IPS-18a (cell line): ENCODE data around the gene PRDM16.

Source experiments
- H3K27ac ChIP-seq: one replicate; pipeline ENCODE4 v1.5.1; 2013; ENCODE audit warnings: low read length
- H3K27me3 ChIP-seq: one replicate; pipeline ENCODE4 v1.6.1; 2013; ENCODE audit warnings: mild to moderate bottlenecking, low read length; ENCODE audit not compliant: control insufficient read depth, insufficient read depth
- H3K36me3 ChIP-seq: one replicate; pipeline ENCODE4 v1.6.1; 2013; ENCODE audit warnings: low read depth, low read length; ENCODE audit not compliant: control insufficient read depth
- H3K4me1 ChIP-seq: one replicate; pipeline ENCODE4 v1.6.1; 2013; ENCODE audit warnings: low read depth, low read length; ENCODE audit not compliant: control insufficient read depth
- H3K4me3 ChIP-seq: one replicate; pipeline ENCODE4 v1.5.1; 2013; ENCODE audit warnings: low read length
- H3K9ac ChIP-seq: one replicate; pipeline ENCODE4 v1.6.1; 2013; ENCODE audit warnings: mild to moderate bottlenecking, low read length, moderate library complexity
- H3K9me3 ChIP-seq: one replicate; pipeline ENCODE4 v1.6.1; 2013; ENCODE audit warnings: low read depth, low read length; ENCODE audit not compliant: control insufficient read depth

PRDM16 gene

DNA sequence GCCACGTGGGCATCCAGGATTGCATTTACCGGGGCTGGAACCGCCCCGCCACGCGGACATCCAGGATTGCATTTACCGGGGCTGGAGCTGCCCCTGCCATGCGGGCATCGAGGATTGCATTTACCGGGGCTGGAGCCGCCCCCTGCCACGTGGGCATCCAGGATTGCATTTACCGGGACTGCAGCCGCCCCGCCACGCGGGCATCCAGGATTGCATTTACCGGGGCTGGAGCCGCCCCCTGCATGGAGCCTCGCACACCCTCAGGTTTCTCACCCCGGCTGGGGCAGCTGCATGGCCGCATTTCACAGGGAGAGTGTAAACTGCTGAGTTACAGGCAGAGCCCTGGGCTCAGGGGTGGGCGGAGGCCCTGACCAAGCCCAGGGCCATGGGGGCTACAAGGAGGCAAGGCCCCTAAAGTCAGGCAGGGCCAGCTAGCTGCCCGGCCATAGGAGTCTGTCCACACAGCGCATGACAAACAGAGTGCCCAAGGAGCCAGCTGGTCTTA is 218.7 kb downstream of the PRDM16 start:
- Histone ChIP-seq H3K4me1 (peaks cover 8% of the 10 kb centered on the region), H3K4me3 (no peak overlapping the region), H3K27ac (no peak overlapping the region), H3K27me3 (no peaks in the 10 kb centered on the region), H3K9me3 (no peaks in the 10 kb centered on the region), H3K9ac (no peak overlapping the region), H3K36me3 (no peaks in the 10 kb centered on the region)

DNA sequence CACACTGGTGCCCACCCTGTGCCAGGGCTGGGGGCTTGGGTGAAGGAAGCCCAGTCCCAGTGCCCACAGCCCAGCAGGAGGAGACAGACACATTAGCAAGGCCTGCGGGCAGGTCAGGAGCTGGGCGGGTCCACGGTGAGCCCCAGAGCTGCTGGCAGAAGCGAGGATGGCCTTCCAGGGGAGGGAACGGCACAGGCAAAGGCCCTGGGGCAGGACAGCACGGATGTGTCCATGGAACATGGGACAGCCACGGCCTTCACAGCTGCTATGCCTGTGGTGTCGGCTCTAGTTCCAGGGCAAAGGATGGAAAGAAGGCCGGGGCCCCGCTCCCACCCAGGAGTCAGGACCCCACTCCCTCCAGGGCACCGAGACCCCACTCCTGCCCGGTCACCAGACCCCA is 220.5 kb downstream of the PRDM16 start:
- Histone ChIP-seq H3K4me1 (peaks cover 8% of the 10 kb centered on the region), H3K27ac (no peak overlapping the region), H3K9ac (no peak overlapping the region), H3K36me3 (no peaks in the 10 kb centered on the region), H3K4me3 (no peak overlapping the region), H3K27me3 (no peaks in the 10 kb centered on the region), H3K9me3 (no peaks in the 10 kb centered on the region)

DNA sequence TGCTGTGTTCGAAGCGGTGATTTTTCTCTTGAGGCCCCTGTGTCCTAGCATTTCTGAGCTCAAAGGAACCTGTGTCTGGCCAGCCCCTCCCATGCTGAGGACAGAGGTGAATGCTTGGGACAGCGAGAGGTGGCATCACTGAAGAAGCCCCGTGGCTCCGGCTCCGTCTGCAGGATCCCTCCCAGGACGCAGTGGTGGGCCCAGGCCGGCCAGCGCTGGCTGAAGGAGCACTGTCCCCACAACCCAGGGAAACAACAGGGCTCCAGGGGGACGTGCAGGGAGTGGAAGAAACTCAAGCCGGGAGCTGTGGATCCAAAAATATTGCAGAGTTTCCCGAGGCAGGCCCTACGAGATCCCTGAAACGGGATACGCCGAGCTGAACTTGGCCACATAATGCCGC is 221.4 kb downstream of the PRDM16 start:
- H3K4me1 ChIP-seq: peaks cover 8% of the 10 kb centered on the region
- no peak overlapping the region for H3K9ac ChIP-seq
- H3K27ac ChIP-seq: no peak overlapping the region
- H3K4me3 ChIP-seq: no peak overlapping the region
- H3K27me3 ChIP-seq: no peaks in the 10 kb centered on the region
- no peaks in the 10 kb centered on the region for H3K9me3 ChIP-seq
- H3K36me3 ChIP-seq: no peaks in the 10 kb centered on the region

DNA sequence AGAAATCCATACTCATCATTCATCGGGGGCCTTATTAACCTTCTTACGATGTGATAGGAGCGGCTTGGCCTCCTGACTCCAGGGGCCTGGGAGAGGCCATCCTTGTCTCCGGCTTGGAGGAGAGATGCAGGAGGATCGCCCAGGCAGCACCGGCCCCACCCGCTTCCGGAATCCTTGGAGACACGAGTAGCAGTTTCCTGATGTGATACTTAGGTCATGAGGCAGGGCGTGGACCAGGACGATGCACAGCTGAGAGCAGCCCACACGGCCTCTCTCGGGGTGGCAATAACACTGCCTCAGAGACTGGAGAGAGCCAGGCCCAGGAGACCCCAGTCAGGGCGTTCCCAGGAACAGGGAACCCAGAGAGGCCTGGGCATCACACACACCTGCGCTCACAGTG is 221.9 kb downstream of the PRDM16 start:
- H3K36me3 ChIP-seq: no peaks in the 10 kb centered on the region
- H3K27me3 ChIP-seq: no peaks in the 10 kb centered on the region
- no peaks in the 10 kb centered on the region for H3K9me3 ChIP-seq
- H3K4me3 ChIP-seq: no peak overlapping the region
- no peak overlapping the region for H3K9ac ChIP-seq
- peaks cover 3% of the 10 kb centered on the region for H3K4me1 ChIP-seq
- H3K27ac ChIP-seq: no peak overlapping the region

DNA sequence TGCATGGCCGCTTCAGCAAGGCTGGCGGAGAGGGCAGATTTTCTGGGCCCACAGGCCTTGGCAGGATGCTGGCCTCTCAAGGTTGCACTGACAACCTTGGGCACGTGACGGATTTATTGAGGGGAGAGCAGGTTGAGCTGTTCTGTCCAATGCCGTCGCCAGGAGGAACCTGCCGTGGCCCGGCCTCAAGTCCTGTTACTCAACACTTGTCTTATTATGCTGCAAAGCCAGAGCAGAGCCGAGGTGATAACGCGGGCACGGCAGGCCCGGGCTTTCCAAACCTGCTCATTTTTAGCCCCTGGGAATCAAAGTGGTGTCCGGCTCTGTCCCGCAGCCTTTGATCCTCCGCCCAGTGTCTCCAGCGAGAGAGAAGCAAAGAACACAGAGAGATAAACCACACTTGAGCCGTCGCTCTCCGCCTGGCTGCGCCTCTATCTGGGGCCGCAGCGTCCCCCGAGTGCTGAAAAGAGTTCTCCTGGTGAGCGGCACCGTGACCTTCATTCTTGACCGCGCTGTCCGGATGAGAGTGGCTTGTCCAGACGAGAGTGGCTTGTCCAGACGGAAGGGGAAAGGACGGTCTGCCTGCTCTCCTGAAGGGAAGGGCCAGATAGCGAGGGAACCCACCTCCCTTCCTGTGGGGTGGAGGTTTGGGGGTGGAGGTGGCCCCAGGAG is 223.2 kb downstream of the PRDM16 start:
- H3K4me1 ChIP-seq: no peaks in the 10 kb centered on the region
- H3K27ac ChIP-seq: no peak overlapping the region
- no peaks in the 10 kb centered on the region for H3K36me3 ChIP-seq
- H3K9me3 ChIP-seq: no peaks in the 10 kb centered on the region
- no peak overlapping the region for H3K4me3 ChIP-seq
- H3K27me3 ChIP-seq: no peaks in the 10 kb centered on the region
- no peak overlapping the region for H3K9ac ChIP-seq

DNA sequence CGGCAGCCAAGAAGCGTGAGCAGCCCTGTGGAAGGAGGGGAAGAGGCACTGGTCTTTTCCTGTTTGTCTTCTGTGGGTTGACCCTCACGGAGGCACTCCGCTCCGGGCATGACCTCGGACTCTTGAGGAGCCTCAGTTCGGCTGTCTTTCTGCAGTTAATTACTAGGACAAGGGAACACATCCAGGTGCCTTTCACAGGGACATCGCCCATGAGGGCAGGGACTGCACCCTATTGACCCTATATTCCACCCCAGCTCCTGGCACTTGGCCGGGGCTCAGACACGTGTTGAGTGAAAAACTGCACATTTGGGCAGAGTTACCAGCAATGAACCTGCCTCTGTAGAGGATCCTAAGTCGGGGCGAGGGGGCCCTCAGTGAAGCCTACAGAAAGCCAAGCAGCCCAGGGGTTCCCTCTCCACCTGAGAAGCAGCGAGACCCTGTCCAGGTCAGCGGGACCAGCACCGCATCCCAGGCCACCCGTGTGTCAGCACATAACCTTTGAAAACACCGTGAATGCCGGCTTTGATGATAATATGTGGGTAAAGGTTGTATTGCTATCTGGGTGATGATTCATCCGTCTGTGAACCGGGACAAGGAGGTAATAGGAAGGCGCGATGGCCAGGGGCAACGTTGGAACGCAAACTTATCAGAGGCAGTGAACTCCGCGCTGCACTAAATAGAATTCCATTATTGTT is 224.0 kb downstream of the PRDM16 start:
- Histone ChIP-seq H3K4me1 (no peaks in the 10 kb centered on the region), H3K9me3 (no peaks in the 10 kb centered on the region), H3K9ac (no peak overlapping the region), H3K36me3 (no peaks in the 10 kb centered on the region), H3K4me3 (no peak overlapping the region), H3K27ac (no peak overlapping the region), H3K27me3 (no peaks in the 10 kb centered on the region)

DNA sequence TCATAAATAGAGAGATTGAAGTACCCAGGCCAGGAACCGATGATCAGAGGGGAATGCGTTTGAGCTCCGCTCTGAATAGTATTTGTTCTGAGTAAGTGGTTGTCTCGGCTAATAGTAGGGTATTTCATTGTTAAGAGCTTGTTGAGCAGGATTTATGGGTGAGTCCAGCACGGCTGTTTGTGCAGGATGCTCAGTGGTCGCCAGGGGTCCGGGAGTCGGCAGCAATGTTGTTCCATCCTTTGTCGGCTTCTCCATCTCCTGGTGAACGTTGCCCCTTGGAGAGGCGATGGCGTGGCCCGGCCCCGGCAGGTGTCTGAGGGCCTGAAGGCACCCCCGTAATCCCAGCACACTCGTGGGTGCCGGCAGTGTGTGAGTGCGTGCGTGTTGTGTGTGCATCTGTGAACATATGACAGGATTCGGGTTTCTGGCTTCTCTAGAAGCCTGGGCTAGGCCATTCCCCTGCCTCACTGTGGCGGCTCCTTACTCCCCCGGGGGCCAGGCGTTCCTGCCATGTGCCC is 224.6 kb downstream of the PRDM16 start:
- no peaks in the 10 kb centered on the region for H3K27me3 ChIP-seq
- no peak overlapping the region for H3K4me3 ChIP-seq
- H3K36me3 ChIP-seq: no peaks in the 10 kb centered on the region
- H3K9ac ChIP-seq: no peak overlapping the region
- no peaks in the 10 kb centered on the region for H3K4me1 ChIP-seq
- no peaks in the 10 kb centered on the region for H3K9me3 ChIP-seq
- no peak overlapping the region for H3K27ac ChIP-seq

DNA sequence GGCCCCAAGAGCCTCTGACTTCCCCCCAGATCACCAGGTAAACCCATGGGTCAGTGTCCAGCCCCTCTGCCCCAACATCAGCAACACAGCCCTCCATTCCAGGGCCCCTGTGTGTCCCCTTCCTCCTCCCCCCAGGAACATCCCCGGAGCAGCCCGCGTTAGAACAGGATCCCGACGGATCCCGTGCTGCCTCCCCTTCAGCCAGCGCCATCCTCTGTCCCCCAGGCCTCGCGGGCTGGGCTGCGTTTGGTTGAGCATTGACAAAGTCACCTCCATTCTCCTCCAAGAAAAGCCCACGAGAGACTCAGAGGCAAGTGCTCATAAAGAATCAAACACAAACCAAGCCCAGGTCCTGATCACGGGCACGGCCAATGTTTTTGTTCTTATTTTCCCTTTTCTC is 225.4 kb downstream of the PRDM16 start:
- H3K27ac ChIP-seq: no peak overlapping the region
- H3K4me1 ChIP-seq: no peaks in the 10 kb centered on the region
- H3K36me3 ChIP-seq: no peaks in the 10 kb centered on the region
- no peaks in the 10 kb centered on the region for H3K27me3 ChIP-seq
- no peak overlapping the region for H3K4me3 ChIP-seq
- H3K9me3 ChIP-seq: no peaks in the 10 kb centered on the region
- H3K9ac ChIP-seq: no peak overlapping the region

DNA sequence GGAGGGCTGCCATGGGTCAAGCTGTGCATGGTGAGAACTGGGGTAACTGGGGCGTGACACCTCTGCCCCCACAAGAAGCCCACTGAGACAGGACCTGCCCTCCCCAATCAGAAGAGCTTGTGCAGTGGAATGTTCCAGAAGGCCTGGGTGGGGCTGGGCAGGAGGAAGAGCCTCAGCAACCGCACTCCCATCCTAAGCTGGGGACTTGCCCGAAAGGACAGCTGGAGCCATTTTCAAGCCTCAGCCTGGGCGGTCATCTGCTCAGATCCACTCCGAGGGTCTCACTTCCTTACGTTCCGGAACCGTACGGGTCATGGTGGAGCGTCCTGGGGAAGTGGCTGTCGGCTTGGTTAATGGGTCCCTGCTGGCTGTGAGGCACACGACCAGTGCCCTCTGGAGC is 226.8 kb downstream of the PRDM16 start:
- Histone ChIP-seq H3K27ac (no peak overlapping the region), H3K36me3 (no peaks in the 10 kb centered on the region), H3K9me3 (no peaks in the 10 kb centered on the region), H3K4me1 (no peaks in the 10 kb centered on the region), H3K9ac (no peak overlapping the region), H3K4me3 (no peak overlapping the region), H3K27me3 (no peaks in the 10 kb centered on the region)

DNA sequence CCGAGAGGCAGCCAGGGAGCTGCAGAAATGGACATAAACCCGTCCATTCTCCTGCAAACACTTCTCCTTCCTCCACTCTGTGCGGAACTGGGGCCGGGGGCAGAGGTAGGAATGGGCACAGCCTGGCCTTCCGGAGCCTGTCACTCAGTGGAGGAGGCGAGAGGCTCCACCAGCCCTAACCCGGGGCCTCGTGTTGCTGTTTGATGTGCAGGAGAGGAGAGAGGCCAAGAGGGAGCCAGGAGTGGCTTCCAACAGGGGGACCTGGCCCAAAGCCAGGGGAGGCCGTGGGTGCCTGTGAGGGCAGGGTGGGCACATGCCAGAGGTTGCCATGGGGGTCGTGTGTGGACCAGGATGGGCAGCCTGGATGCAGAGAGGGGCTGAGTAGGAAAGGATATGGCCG is 227.3 kb downstream of the PRDM16 start:
- no peaks in the 10 kb centered on the region for H3K9me3 ChIP-seq
- H3K4me1 ChIP-seq: no peaks in the 10 kb centered on the region
- H3K4me3 ChIP-seq: no peak overlapping the region
- H3K9ac ChIP-seq: no peak overlapping the region
- H3K27me3 ChIP-seq: no peaks in the 10 kb centered on the region
- no peak overlapping the region for H3K27ac ChIP-seq
- no peaks in the 10 kb centered on the region for H3K36me3 ChIP-seq

DNA sequence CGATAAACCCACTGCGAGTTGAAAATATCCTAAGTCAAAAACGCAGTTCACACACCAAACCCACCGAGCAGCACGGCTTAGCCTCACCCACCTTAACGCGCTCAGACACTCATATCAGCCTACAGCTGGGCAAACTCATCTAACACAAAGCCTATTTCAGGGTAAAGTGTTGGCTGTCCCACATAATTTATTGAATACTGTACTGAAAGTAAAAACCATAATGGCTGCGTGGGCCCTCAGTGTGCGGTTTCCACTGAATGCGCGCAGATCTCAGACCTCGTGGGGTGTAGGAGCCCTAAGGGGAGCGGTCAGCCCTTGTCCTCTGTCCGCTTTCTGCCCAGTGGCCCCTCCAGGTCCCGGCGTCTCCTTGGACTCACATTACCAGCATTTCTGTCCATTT is 227.8 kb downstream of the PRDM16 start:
- Histone ChIP-seq H3K9me3 (no peaks in the 10 kb centered on the region), H3K9ac (no peak overlapping the region), H3K27ac (no peak overlapping the region), H3K4me1 (no peaks in the 10 kb centered on the region), H3K36me3 (no peaks in the 10 kb centered on the region), H3K4me3 (no peak overlapping the region), H3K27me3 (no peaks in the 10 kb centered on the region)

DNA sequence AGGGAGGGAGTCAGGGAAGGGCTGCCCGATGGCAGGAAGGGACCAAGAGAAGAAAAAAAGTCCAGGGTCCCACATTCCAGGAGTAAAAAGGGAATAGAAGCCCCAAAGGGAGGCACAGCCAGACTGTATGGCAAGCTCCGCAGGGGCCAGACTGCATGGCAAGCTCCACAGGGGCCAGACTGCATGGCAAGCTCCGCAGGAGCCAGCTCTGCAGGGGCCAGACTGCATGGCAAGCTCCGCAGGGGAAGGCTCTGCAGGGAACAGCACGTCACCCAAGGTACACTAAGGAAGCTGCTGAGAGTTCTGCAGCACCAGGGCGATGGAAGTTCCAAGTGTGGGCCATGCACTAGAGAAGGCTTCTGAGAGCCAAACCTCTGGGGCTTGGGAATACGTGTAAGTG is 228.8 kb downstream of the PRDM16 start:
- Histone ChIP-seq H3K36me3 (no peaks in the 10 kb centered on the region), H3K4me1 (no peaks in the 10 kb centered on the region), H3K27ac (no peak overlapping the region), H3K9ac (no peak overlapping the region), H3K4me3 (no peak overlapping the region), H3K27me3 (no peaks in the 10 kb centered on the region), H3K9me3 (no peaks in the 10 kb centered on the region)
